CD14-positive monocyte (primary cell): ENCODE data around the gene FKBP1A. TPM values are rescaled to one million over a fixed set of nuclear protein-coding genes. Genes with fewer than 3 reads are reported as not detected.

Experiments
- DNase-seq, 3 donors: peaks; one replicate each; pipeline ENCODE4 v3.0.0-alpha.2; 2011 to 2022
- H2AFZ ChIP-seq: 2 replicates; pipeline ENCODE4 v1.6.0; 2012; ENCODE audit warnings: mild to moderate bottlenecking, low read depth, low read length, inconsistent platforms; ENCODE audit not compliant: insufficient read depth, poor library complexity, severe bottlenecking
- H3K27ac ChIP-seq, 2 donors: 1 replicate in 1 of 2; 2 replicates in 1 of 2; pipeline ENCODE4 v1.5.1; 2012 to 2013; ENCODE audit warnings: low read length in 2 of 2, control low read depth in 1 of 2, inconsistent platforms in 1 of 2, low read depth in 1 of 2, mild to moderate bottlenecking in 1 of 2
- H3K27me3 ChIP-seq, 2 donors: one replicate each; pipeline versions ENCODE4 v1.6.0 to v1.6.1; 2011 to 2013; ENCODE audit warnings: low read length in 2 of 2; ENCODE audit not compliant: control insufficient read depth in 2 of 2, insufficient read depth in 2 of 2
- H3K36me3 ChIP-seq, 2 donors: replicated peaks in 1 of 2; 1 replicate in 1 of 2; 2 replicates in 1 of 2; pipeline versions ENCODE4 v1.5.1 to v1.6.1; 2012 to 2013; ENCODE audit warnings: low read length in 2 of 2, control low read depth in 1 of 2, inconsistent platforms in 1 of 2, mild to moderate bottlenecking in 1 of 2; ENCODE audit not compliant: insufficient read depth in 2 of 2, control insufficient read depth in 1 of 2
- H3K4me1 ChIP-seq, 2 donors: 1 replicate in 1 of 2; 2 replicates in 1 of 2; pipeline versions ENCODE4 v1.5.1 to v1.6.1; 2012 to 2013; ENCODE audit warnings: low read length in 2 of 2, control low read depth in 1 of 2, inconsistent platforms in 1 of 2, mild to moderate bottlenecking in 1 of 2, moderate library complexity in 1 of 2; ENCODE audit not compliant: insufficient read depth in 2 of 2, control insufficient read depth in 1 of 2
- H3K4me2 ChIP-seq: replicated peaks from 2 replicates; pipeline ENCODE3; 2012; ENCODE audit warnings: low read length, moderate library complexity, mild to moderate bottlenecking; ENCODE audit not compliant: poor library complexity, severe bottlenecking; ENCODE audit errors: extremely low read depth
- H3K4me3 ChIP-seq, 3 experiments: fragments of 200-600 bp in 1 of 3; sonication (generic) in 1 of 3; replicated peaks in 1 of 3; 1 replicate in 2 of 3; 2 replicates in 1 of 3; pipeline ENCODE4 v1.5.1; 2011 to 2013; ENCODE audit warnings: low read length in 3 of 3, mild to moderate bottlenecking in 3 of 3, control low read depth in 2 of 3, low read depth in 2 of 3, inconsistent platforms in 1 of 3, moderate library complexity in 1 of 3
- H3K79me2 ChIP-seq: 2 replicates; pipeline ENCODE4 v1.6.0; 2012; ENCODE audit warnings: mild to moderate bottlenecking, control low read depth, inconsistent platforms, low read length, moderate library complexity; ENCODE audit not compliant: insufficient read depth
- H3K9ac ChIP-seq: 2 replicates; pipeline ENCODE4 v1.6.0; 2017; ENCODE audit warnings: low read length, mild to moderate bottlenecking; ENCODE audit not compliant: insufficient read depth, poor library complexity, severe bottlenecking
- H3K9me3 ChIP-seq, 2 donors: replicated peaks in 1 of 2; 1 replicate in 1 of 2; 2 replicates in 1 of 2; pipeline versions ENCODE4 v1.5.1 to v1.6.1; 2012 to 2013; ENCODE audit warnings: low read length in 2 of 2, control low read depth in 1 of 2; ENCODE audit not compliant: control insufficient read depth in 1 of 2, insufficient read depth in 1 of 2
- H4K20me1 ChIP-seq: 2 replicates; pipeline ENCODE4 v1.6.0; 2012; ENCODE audit warnings: mild to moderate bottlenecking, low read length, control low read depth, moderate library complexity; ENCODE audit not compliant: insufficient read depth
- H3K27ac Mint-ChIP-seq, 7 donors: one replicate each; pipeline ENCODE4 v1.8.0; 2020; ENCODE audit warnings: mild to moderate bottlenecking in 7 of 7, mixed read lengths in 7 of 7, moderate library complexity in 6 of 7, inconsistent platforms in 2 of 7
- H3K27me3 Mint-ChIP-seq, 3 donors: one replicate each; pipeline ENCODE4 v1.8.0; 2021 to 2022; ENCODE audit warnings: low read depth in 3 of 3, mild to moderate bottlenecking in 3 of 3, mixed read lengths in 3 of 3, moderate library complexity in 3 of 3, inconsistent platforms in 1 of 3
- H3K36me3 Mint-ChIP-seq, 2 donors: one replicate each; pipeline ENCODE4 v1.8.0; 2020; ENCODE audit warnings: mixed read lengths in 2 of 2, inconsistent platforms in 1 of 2, mild to moderate bottlenecking in 1 of 2
- H3K4me1 Mint-ChIP-seq: one replicate; pipeline ENCODE4 v1.8.0; 2020; ENCODE audit warnings: mild to moderate bottlenecking, mixed read lengths
- H3K4me3 Mint-ChIP-seq, 2 donors: one replicate each; pipeline ENCODE4 v1.8.0; 2020; ENCODE audit warnings: mild to moderate bottlenecking in 2 of 2, mixed read lengths in 2 of 2, moderate library complexity in 1 of 2
- H3K9me3 Mint-ChIP-seq, 7 donors: one replicate each; pipeline ENCODE4 v1.8.0; 2020 to 2022; ENCODE audit warnings: mixed read lengths in 7 of 7, mild to moderate bottlenecking in 6 of 7, moderate library complexity in 6 of 7, inconsistent platforms in 2 of 7
- WGBS: methylation state at CpG from one replicate; pipeline ENCODE4 v1.1.5; 2013; ENCODE audit warnings: missing lambda C conversion rate; ENCODE audit not compliant: insufficient coverage; 5-methylcytosine and 5-hydroxymethylcytosine counted together
- intact Hi-C, 2 donors: fragments of 100-400 bp; cut with micrococcal nuclease; formaldehyde crosslinking; loops; one replicate each; pipeline versions ENCODE4 v1.15.0 to v1.15.1; 2023
- polyA plus RNA-seq, 3 donors: library from polyadenylated mRNA; depleted of rRNA in 1 of 3; unstranded in 2 of 3; stranded (reverse) in 1 of 3; fragments of 300-500 nt in 2 of 3; fragments of >200 nt in 1 of 3; fragmentation: Illumina TruSeq in 2 of 3; gene quantifications; 1 replicate in 2 of 3; 2 replicates in 1 of 3; pipeline ENCODE4 v1.2.3, GENCODE V29; 2012 to 2021
- TF ChIP-seq, protein P1 (sequence below): fragments of 200-600 bp; IDR thresholded peaks from one replicate; pipeline ENCODE4 v1.8.0; 2022; ENCODE audit warnings: antibody characterized with exemption, mild to moderate bottlenecking

FKBP1A gene
- polyA plus RNA-seq, 3 donors = 155 to 268 (median 194) TPM

DNA sequence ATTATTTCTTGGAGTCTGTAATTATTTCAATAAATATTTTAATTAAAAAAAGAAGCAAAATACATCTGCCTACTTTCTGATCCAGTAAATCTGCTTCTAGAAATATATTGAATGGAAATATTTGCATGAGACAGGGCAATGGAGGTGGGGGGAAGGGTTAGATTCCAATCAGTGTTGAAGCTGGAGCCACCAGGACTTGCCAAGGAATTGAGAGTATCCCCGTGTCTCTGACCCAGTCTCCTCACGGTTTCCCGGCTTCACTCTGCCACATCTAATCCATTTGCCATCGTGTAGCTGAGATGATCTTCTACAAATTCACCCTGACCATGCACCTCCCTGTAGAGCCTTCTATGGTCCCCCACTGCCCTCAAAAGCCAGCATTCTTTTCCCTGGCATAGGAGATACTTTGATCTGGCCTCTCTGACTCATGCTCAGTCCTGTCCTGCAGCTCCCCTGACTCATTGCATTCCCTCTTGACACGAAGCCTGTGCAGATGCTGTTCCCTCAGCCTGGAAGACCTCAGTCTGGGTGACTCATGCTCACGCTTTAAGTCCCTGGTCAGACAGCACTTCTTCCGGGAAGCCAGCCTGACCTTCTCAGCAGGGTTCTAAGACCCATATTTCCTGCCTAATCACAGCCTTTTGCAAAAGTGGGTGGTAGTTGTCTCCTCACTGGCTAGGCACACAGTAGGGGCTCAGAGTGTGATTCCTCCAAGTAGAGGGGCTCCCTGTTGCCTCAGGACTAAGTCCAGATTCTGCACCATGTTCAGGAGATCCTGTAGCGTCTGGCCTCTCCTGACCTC is 23.0 kb upstream of the FKBP1A start:
- H3K4me2 ChIP-seq = no peak overlapping the region
- no peaks in the 10 kb centered on the region for H4K20me1 ChIP-seq
- H3K4me3 Mint-ChIP-seq = no peak overlapping the region
- intact Hi-C loops = no loop called here
- H3K4me3 ChIP-seq = no peak overlapping the region
- H3K9ac ChIP-seq = no peak overlapping the region
- H3K27ac Mint-ChIP-seq = no peak overlapping the region
- DNase-seq = peak; percentile 30 to 79 (median 32)
- no peaks in the 10 kb centered on the region for H3K4me1 ChIP-seq
- no peaks in the 10 kb centered on the region for H3K4me1 Mint-ChIP-seq
- H3K27ac ChIP-seq = no peak overlapping the region
- H3K79me2 ChIP-seq = no peaks in the 10 kb centered on the region
- H3K36me3 ChIP-seq = no peaks in the 10 kb centered on the region
- H3K36me3 Mint-ChIP-seq = no peaks in the 10 kb centered on the region
- H3K9me3 ChIP-seq = peaks cover 2 to 4% of the 10 kb centered on the region in 2 donors
- H2AFZ ChIP-seq = no peak overlapping the region
- TF ChIP-seq, protein P1, sequence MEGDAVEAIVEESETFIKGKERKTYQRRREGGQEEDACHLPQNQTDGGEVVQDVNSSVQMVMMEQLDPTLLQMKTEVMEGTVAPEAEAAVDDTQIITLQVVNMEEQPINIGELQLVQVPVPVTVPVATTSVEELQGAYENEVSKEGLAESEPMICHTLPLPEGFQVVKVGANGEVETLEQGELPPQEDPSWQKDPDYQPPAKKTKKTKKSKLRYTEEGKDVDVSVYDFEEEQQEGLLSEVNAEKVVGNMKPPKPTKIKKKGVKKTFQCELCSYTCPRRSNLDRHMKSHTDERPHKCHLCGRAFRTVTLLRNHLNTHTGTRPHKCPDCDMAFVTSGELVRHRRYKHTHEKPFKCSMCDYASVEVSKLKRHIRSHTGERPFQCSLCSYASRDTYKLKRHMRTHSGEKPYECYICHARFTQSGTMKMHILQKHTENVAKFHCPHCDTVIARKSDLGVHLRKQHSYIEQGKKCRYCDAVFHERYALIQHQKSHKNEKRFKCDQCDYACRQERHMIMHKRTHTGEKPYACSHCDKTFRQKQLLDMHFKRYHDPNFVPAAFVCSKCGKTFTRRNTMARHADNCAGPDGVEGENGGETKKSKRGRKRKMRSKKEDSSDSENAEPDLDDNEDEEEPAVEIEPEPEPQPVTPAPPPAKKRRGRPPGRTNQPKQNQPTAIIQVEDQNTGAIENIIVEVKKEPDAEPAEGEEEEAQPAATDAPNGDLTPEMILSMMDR = no peak
- peaks cover 10 to 23% (median 11%) of the 10 kb centered on the region in 3 donors for H3K27me3 Mint-ChIP-seq
- peaks cover 1 to 15% (median 9%) of the 10 kb centered on the region in 7 donors for H3K9me3 Mint-ChIP-seq
- WGBS = 94% methylated on average over 8 of the region's 8 CpGs
- H3K27me3 ChIP-seq = peaks cover 6 to 14% of the 10 kb centered on the region in 2 donors

DNA sequence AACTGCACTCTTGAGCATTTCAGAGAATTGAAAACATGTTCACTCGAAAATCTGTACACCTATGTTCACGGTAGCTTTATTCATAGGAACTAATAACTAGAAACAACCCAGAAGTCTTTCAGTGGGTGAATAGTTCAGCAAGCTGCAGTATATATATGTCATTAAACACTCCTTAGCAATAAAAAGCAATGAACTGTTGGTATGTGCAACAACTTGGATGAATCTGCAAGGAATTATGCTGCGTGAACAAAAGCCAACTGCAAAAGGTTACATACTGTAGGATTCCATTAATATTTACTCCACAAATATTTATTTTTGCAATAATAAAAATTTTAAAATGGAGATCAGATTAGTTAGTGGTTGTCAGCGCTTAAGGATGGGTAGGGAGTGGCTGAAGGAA is 22.1 kb upstream of the FKBP1A start:
- H3K9me3 Mint-ChIP-seq = peaks cover 0 to 6% (median 2%) of the 10 kb centered on the region in 7 donors
- H3K36me3 ChIP-seq = no peaks in the 10 kb centered on the region
- H2AFZ ChIP-seq = no peak overlapping the region
- no peaks in the 10 kb centered on the region for H3K4me1 Mint-ChIP-seq
- no peaks in the 10 kb centered on the region for H3K36me3 Mint-ChIP-seq
- H3K27me3 ChIP-seq = peaks cover 6 to 14% of the 10 kb centered on the region in 2 donors
- H3K4me3 ChIP-seq = no peak overlapping the region
- TF ChIP-seq, protein P1 = no peak
- no peak for DNase-seq
- H3K27ac Mint-ChIP-seq = no peak overlapping the region
- intact Hi-C loops = no loop called here
- H3K4me3 Mint-ChIP-seq = no peak overlapping the region
- H4K20me1 ChIP-seq = no peaks in the 10 kb centered on the region
- no peaks in the 10 kb centered on the region for H3K9me3 ChIP-seq
- H3K27ac ChIP-seq = no peak overlapping the region
- H3K9ac ChIP-seq = no peak overlapping the region
- H3K4me1 ChIP-seq = no peaks in the 10 kb centered on the region
- WGBS = no CpG with 5 or more reads among the region's 4 CpGs
- no peak overlapping the region for H3K4me2 ChIP-seq
- H3K27me3 Mint-ChIP-seq = peaks cover 10 to 23% (median 11%) of the 10 kb centered on the region in 3 donors
- H3K79me2 ChIP-seq = no peaks in the 10 kb centered on the region
